KBM-7 (cell line): ENCODE results near the gene COA8.
"Not testable (repeated sequence)": the region's sequence is repeated elsewhere in the genome, so short reads cannot be mapped to it uniquely, and the experiment has no call there.

Experiments
- DNase-seq: peaks from one replicate; pipeline ENCODE4 v3.0.0-alpha.2; 2015
- in situ Hi-C: fragments of 300-500 bp; cut with MboI; formaldehyde crosslinking; loops from 2 replicates; pipeline ENCODE4 v1.14.3; 2020; ENCODE audit warnings: low sequenced_read_pairs, low pct_unique_long_range_greater_than_20kb, mixed read lengths

The COA8 gene

GRCh38 chr14:103604620-103605019, 41.9 kb downstream of the COA8 start:
- no peak for DNase-seq
- in situ Hi-C loops: no loop called here

- DNase-seq: peak; percentile 97
- in situ Hi-C loops: no loop called here
These were observed 44.4 kb downstream of the COA8 start for GRCh38 chr14:103606963-103607668.

- in situ Hi-C loops: no loop called here
- DNase-seq: no peak
These were observed 45.1 kb downstream of the COA8 start for GRCh38 chr14:103607822-103608221.

- DNase-seq, in situ Hi-C loops: not testable (repeated sequence)
These were observed 46.3 kb downstream of the COA8 start for GRCh38 chr14:103609081-103609480.

GRCh38 chr14:103611215-103611614, 48.5 kb downstream of the COA8 start:
- in situ Hi-C loops: no loop called here
- no peak for DNase-seq

GRCh38 chr14:103613517-103613916, 50.8 kb downstream of the COA8 start:
- DNase-seq: peak; percentile 60
- in situ Hi-C loops: no loop called here

GRCh38 chr14:103616635-103617300, 54.0 kb downstream of the COA8 start:
- in situ Hi-C loops: no loop called here
- no peak for DNase-seq

GRCh38 chr14:103619057-103619456, 56.3 kb downstream of the COA8 start:
- no peak for DNase-seq
- in situ Hi-C loops: no loop called here

GRCh38 chr14:103621860-103622259, 59.1 kb downstream of the COA8 start:
- DNase-seq: no peak
- in situ Hi-C loops: no loop called here

- DNase-seq: no peak
- in situ Hi-C loops: no loop called here
These were observed 60.5 kb downstream of the COA8 start for GRCh38 chr14:103623308-103623707.

GRCh38 chr14:103623883-103624482, 61.2 kb downstream of the COA8 start:
- DNase-seq: no peak
- in situ Hi-C loops: no loop called here

- in situ Hi-C loops: no loop called here
- DNase-seq: no peak
These were observed 62.1 kb downstream of the COA8 start for GRCh38 chr14:103624860-103625259.

- DNase-seq: no peak
- in situ Hi-C loops: no loop called here
These were observed 62.8 kb downstream of the COA8 start for GRCh38 chr14:103625356-103626095.

GRCh38 chr14:103626146-103626850, 63.5 kb downstream of the COA8 start:
- in situ Hi-C loops: no loop called here

GRCh38 chr14:103627073-103628025, 64.6 kb downstream of the COA8 start:
- in situ Hi-C loops: no loop called here
- no peak for DNase-seq

More at GRCh38 chr14:103626146-103626850, 63.5 kb downstream of the COA8 start:
- no peak for DNase-seq

- peak; percentile 50 for DNase-seq
- in situ Hi-C loops: no loop called here
These were observed 65.5 kb downstream of the COA8 start for GRCh38 chr14:103628221-103628683.

GRCh38 chr14:103628684-103629502, 66.1 kb downstream of the COA8 start, which contains the start of gene KLC1:
Gene KLC1, plus strand, starts transcription at chr14:103629211. Its CDS starts 25,354 bp downstream, at chr14:103654565.
- in situ Hi-C loops: no loop called here
- peak; percentile 67 for DNase-seq
